T-helper 2 cell treated with Interferon-gamma antibody and Interleukin-4, amounts not matched to agents 100 ng/mL and 5 ng/mL, for 36 hours (primary cell): ENCODE data around the gene CLECL1. TPM values are rescaled to one million over a fixed set of nuclear protein-coding genes. Genes with fewer than 3 reads are reported as not detected.
"Not testable (repeated sequence)": the region's sequence is repeated elsewhere in the genome, so short reads cannot be mapped to it uniquely, and the experiment has no call there.

Experiments used
- intact Hi-C: fragments of 100-400 bp; cut with micrococcal nuclease; formaldehyde crosslinking; loops from one replicate; pipeline ENCODE4 v1.15.1; 2023
- total RNA-seq: library from RNA; stranded (reverse); gene quantifications from 2 replicates; pipeline ENCODE4 v1.2.3, GENCODE V29; 2022

The CLECL1 gene
- total RNA-seq, 1 donor from 2014 or later = 6.5 TPM

DNA sequence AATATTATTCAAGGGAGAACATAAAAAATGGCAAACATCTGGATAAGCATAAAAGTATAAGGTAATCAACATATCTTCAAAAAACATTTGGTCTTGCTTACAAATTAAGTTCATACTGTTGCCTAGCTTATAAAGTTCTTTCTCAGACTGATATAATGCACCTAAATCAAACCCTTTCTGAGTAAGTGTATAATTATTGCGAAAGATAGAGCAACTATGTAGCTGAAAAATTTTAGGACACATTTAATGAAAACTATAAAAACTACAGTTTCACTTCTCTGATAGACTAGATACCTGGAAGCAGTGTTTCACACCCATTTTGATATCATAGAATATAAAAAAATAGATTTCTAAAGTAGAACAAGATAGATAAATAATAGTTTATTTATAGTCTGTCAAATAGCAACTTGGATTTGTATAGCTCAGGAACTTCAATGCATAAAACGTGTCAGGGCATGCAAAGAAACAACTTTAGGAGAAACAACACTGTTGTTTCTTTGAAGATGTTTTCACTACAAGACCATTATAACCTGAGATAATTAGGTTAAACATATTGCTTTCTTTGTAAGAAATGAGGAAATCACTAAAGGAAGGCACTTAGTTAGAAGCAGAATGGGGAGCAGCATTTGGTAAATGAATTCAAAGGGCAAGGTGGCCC is 7.6 kb downstream of the CLECL1 start:
- intact Hi-C loops = no loop called here

DNA sequence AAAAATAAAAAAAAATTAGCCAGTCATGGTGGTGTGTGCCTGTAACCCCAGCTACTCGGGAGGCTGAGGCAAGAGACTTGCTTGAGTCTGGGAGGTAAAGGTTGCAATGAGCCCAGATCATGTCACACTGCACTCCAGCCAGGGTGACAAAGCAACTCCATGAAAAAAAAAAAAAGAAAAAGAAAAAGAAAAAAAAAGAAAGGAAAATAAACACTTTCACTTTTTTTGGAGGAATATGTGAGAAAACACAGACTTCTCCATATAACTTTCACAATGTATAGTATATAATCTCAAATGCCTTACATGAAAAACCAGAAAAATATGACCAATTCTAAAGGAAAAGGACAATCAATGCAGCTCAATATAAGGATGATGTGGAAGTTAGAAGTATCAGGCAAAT is 8.9 kb downstream of the CLECL1 start:
- intact Hi-C loops = no loop called here

DNA sequence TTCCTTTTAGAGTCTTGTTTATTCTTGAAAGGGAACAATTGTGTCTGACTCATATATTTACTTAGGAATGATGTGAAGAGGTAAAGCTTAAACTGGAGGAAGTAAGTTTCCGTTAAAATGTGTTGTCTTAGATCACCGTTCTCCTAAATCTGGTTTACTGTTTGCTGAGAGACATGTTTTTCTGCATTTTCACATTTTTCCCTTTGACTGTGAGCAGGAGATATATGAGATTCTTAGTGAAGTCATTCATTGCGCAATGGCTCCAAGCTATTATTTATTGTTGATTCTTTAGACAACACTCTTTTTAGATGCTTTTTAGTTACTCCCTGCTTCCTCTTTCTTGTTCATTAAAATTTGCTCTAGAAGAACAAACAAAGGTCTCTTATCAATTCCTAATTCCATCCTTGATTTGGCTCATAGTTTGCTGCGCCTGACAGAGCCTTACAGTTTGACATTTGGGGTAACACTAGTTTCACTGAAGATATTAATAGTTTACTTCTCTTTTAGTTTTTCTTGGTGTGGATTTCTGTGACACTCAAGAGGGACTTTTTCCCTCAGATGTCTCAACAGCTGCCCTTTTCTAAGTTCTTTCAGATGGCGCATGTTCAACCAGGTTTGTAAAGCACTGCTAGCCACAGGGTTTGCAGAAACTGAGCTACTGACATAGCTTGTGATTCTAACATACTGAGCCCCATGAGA is 11.4 kb downstream of the CLECL1 start:
- intact Hi-C loops = no loop called here

DNA sequence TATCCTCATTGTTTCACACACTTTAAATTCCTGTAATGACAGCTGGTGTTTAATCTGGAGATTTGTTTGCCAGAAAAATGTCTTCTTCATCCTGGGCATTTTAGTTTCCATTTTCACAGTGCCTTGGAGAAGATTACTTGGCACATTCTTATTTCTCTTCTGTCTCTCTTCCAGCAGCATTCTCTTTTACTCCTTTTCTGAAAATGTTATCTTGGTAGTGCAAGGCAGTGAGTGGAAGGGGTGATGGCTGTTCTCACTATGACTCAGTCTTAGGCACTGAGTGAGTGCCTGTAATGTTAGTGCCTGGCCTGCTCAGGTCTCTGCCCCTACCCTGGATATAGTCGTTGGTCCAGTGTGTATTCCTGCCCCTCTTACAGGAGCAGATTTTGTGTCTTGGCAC is 13.1 kb downstream of the CLECL1 start:
- intact Hi-C loops = no loop called here

DNA sequence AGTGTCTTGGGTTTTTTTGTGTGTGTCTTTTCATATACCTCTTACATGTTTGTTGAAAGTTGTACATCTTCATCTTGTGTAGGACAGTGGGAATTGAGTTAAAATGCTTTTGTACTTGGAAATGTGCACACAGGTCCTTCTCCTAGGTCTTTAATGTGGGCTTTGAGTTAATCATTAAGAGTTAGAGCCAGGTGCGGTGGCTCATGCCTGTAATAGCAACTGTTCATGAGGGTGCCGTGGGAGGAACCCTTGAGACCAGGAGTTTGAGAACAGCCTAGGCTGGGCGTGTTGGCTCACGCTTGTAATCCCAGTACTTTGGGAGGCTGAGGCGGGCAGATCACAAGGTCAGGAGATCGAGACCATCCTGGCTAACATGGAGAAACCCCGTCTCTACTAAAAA is 13.9 kb downstream of the CLECL1 start:
- intact Hi-C loops = no loop called here

DNA sequence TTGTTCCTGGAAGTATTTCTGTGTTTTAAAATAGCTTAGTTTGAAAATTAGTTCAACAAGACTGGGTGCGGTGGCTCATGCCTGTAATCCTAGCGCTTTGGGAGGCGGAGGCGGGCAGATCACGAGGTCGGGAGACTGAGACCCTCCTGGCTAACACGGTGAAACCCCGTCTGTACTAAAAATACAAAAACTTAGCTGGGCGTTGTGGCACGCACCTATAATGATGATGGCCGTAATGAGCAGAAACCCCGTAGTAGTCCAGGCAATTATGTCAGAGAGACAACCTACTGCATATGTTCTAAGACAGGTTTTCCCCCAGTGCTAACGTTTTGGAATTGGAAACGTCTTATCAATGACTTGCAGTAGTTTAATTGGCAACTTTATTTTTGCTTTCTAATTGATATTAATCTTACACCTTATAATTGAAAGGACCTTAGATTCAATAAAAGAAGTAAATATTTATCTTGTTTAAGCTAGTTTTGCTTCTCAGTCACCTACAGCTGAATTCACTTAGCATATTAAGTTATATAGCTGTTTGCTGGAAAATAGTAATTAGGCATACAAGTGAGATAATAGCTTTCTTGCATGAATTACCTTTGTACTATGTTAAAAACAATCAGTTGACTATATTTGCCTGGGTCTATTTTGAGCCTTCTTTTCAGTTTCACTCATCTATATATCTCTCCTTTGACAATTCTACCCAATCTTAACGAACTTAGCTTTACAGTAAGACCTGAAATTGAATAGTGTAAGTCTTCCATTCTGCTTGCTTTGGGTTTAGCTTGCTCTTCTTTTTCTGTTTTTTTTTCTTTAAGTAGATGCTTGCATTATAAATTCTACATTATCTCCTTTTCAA is 15.6 kb downstream of the CLECL1 start:
- intact Hi-C loops = no loop called here

DNA sequence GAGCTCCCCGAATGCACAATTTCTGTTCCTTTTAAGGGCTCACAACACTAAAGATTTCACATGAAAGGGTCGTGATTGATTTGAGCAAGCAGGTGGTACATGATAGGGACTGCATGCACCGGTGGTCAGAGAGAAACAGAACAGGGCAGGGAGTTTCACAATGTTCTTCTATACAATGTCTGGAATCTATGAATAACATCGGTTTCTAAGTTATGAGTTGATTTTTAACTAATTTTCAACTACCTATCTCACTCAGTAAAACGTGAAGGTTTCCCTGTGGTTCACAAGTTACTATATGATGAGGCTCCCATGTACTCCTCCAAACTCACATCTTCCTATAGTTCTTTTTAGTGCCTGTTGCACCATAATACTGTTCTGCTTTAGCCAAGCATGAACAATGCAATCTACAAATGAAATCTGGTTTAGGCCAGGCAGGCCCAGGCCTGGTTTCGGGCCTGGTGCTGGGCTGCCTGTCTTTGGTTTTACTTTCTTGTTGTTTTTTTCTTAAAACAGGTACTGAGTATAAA is 19.8 kb downstream of the CLECL1 start:
- intact Hi-C loops = not testable (repeated sequence)

DNA sequence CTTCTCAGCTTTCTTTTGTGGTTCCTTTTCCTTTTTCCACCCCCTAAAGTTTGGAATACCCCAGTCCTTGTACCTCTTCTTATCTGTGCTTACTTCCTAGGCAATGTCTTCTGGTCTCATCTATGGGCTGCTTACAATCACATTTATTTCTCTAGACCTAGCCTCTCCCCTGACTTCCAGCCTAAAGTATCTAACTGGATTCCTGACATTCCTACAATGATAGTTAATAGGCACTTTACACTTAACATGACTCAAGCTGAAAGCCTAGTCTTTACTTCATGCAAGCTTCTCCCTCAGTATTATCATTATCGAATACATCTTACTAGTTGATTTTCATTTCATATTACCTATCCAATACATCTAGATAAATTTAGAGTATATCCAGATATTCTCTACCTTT is 21.2 kb downstream of the CLECL1 start:
- intact Hi-C loops = no loop called here

DNA sequence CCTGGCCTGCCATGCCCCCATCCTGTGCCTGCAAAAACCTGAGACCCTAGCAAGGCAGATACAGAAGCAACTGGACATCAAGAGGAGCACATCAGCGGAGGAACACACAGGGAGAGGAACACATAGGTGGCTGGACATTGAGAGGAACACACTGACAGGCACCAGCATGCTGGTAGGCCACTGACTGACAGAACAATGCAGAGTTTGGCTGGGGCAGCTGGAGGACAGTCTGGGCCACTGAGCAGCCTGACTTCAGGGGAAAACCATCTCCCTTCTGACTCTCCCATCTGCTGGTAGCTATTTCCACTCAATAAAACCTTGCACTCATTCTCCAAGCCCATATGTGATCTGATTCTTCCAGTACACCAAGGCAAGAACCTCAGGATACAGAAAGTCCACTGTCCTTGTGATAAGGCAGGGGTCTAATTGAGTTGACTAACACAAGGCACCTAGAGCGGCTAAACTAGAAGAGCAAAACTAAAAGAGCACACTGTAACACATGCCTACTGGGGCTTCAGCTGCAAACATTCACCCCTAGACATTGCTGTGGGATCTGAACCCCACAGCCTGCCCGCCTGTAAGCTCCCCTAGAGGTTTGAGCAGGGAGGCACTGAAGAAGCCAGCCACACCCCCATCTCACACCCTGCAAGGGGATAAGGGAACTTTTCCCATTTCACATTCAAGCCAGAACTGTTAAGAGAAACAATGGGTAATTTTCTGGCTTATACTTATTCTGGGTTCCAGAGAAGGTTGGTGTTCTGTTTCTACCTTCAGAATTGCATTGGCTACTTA is 22.1 kb downstream of the CLECL1 start:
- intact Hi-C loops = no loop called here

DNA sequence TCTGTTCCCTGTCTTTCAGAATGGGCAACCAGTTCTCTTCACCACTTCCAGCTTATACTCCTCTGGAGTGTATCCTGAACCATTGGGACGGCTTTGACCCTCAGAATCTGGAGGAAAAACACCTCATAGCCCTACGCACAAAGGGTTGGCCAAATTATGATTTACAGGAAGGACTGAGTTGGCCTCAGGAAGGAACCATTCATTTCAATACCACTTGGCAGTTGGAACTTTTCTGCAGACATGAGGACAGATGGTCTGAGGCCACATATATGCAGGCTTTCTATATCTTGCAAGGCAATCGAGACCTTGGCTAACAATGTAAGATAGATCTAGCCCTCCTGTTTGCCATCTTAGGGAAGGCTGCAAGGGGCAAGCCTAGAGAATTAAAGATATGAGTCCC is 24.0 kb downstream of the CLECL1 start:
- intact Hi-C loops = loop anchor here (1.0 to 10.0 kb wide), 4 partner anchors 33 to 374 kb away; no protein-coding TSS in a partner anchor

DNA sequence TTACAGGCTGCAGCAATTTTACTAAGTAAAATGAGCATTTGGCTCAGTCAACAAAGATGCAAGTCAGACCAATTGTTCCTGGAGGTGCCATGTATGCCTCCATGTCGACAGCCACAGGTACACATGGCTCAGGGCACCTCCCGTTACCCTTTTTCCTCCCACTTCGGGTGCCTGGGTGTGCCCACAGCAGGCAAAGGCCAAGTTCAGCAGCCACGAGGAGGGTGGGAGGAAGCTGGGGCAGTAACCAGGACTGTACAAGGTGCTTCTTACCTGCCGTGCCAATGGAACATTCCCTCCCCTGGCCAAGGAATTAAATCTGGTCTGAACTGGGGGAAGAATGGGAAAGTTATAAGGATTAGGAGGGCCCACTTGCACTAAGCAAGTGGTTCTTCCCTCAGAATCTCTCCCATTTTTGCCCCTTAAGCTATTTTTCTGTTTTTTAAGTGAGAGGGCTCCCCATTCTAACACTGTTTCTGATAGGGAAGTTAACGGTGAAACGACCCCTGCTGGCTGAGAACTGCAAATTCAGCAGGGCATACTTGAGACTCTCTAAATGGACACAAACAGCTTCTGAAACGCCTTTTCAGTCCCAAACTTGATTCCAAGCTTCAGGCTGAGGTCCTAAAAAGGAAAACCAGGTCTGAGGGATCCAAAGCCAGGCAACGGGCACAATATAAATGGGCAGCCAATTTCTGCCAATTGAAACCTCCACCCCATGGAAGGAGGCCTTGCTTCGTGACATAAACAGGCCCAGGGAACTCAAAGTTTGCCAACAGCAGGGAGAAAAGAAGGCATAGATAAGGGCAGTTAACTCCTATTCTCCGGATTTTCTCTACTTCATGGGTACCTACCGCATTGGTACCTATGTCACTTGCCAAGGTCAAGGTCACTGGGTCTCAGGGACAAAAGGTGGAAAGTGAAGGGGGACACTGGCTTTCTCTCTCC is 24.8 kb downstream of the CLECL1 start:
- intact Hi-C loops = loop anchor here (1.0 to 10.0 kb wide), 5 partner anchors 33 to 373 kb away; no protein-coding TSS in a partner anchor

DNA sequence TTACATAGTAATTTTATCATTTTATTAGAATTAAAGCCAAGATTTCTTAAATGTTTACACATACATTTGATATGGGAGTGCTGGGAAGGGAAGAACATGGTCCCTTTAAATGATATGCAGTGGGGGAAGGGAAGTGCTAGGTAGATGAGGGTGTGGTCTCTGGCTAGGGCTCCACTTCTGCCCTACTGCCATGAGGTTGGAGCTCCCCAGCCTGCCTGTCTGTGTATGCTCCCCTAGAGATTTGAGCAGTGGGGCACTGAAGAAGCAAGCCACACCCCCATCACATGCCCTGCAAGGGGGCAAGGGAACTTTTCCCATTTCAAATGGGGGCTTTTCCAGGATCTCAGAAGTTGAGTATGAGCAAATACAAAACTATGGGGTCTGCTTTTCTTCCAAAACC is 25.5 kb downstream of the CLECL1 start:
- intact Hi-C loops = loop anchor here (2.0 to 10.0 kb wide), 3 partner anchors 33 to 373 kb away; no protein-coding TSS in a partner anchor

DNA sequence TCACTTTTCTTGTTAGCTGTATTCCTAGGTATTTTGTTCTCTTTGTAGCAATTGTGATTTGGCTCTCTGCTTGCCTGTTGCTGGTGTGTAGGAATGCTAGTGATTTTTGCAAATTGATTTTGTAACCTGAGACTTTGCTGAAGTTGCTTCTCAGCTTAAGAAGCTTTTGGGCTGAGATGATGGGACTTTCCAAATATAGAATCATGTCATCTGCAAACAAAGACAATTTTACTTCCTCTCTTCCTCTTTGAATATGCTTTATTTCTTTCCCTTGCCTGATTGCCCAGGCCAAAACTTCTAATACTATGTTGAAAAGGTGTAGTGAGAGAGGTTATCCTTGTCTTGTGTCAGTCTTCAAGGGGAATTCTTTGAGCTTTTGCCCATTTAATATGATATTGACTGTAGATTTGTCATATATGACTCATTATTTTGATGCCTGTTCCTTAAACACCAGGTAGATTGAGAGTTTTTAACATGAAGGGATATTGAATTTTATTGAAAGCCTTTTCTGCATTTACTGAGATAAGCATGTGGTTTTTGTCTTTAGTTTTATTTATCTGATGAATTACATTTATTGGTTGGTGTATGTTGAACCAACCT is 26.7 kb downstream of the CLECL1 start:
- intact Hi-C loops = loop anchor here (2.0 to 10.0 kb wide), 3 partner anchors 31 to 371 kb away; no protein-coding TSS in a partner anchor

DNA sequence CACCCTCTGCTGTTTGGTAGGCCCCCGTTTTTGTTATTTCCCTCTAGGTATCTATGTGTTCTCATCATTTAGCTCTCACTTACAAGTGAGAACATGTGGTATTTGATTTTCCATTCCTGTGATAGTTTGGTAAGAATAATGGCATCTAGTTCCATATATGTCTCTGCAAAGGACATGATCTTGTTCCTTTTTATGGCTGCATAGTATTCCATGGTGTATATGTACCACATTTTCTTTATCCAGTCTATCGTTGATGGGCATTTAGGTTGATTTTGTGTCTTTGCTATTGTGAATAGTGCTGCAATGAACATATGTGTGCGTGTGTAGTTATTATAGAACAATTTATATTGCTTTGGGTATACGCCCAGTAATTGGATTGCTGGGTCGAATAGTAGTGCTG is 28.3 kb downstream of the CLECL1 start:
- intact Hi-C loops = loop anchor here (10.0 kb wide), 1 partner anchor 370 kb away; no protein-coding TSS in a partner anchor

DNA sequence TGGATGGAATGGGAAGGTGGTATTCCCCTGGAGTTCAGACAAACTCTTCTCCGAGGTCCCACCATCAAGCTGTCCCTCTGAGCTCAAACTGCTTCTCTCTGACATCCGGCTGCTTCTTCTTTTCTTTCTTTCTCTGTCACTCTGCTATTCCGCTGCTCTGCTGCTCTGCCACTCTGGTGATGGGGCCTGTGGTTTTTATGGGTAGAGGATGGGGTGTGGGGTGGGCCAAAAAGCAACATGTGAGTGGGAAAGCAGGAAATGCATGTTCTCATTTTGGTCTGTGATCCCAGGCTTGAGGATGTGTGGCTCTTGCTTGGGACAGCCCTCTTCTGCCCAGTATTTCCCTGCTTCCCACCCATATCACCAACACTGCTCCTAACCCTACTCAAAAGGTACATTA is 30.6 kb downstream of the CLECL1 start:
- intact Hi-C loops = loop anchor here (10.0 kb wide), 1 partner anchor 367 kb away; no protein-coding TSS in a partner anchor

DNA sequence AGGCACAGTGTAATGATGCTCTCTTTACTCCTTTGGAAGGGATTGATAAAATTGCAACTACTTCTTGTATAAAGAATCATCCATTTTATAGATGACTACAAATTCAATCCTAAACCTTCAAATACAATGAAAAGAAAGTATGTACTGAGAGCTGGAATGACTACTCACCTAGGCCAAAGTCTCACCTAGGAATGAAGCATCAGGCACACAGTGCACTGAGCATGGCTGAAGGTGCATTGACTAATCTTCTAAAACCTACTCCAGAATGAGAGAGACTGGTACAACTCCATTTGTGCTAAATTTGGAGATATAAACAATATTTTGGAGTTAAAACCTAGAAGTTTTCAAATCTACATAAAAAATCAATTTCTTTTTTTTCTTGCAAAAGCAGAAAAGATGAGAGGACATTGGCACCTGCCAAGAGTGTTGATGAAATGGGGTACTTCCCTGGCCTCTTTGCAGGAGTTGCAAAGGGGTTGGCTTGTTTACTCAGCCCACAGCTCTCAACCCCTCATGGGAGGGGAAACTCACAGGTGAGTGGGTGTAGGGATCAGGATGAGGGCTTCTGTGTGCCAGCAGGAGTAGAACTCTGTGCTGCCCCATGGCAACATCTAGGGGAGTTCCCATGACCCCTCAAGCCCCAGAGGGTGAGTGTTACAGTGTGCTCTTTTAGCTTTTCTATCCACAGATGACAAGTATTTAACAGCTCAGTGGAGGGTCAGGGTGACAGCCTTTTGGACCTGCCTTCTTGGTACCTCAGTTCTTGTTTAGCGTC is 31.3 kb downstream of the CLECL1 start:
- intact Hi-C loops = loop anchor here (10.0 kb wide), 1 partner anchor 367 kb away; no protein-coding TSS in a partner anchor

DNA sequence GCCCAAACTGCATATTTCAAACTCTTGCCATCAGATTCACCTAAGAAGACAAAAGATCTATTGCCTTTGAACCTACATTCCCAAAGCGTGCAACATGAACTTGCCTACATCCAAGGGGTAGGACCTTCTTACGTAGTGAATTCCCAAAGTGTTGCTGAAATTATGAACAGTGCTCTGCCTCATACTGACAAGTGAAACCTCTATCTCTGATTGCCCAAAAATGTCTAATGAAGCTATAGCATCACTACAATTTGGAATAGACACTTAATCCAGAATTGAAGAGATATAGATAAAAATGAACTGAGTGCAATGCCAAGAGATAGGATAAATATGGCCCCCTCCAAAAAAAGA is 32.3 kb downstream of the CLECL1 start:
- intact Hi-C loops = loop anchor here (10.0 kb wide), 1 partner anchor 366 kb away; no protein-coding TSS in a partner anchor

DNA sequence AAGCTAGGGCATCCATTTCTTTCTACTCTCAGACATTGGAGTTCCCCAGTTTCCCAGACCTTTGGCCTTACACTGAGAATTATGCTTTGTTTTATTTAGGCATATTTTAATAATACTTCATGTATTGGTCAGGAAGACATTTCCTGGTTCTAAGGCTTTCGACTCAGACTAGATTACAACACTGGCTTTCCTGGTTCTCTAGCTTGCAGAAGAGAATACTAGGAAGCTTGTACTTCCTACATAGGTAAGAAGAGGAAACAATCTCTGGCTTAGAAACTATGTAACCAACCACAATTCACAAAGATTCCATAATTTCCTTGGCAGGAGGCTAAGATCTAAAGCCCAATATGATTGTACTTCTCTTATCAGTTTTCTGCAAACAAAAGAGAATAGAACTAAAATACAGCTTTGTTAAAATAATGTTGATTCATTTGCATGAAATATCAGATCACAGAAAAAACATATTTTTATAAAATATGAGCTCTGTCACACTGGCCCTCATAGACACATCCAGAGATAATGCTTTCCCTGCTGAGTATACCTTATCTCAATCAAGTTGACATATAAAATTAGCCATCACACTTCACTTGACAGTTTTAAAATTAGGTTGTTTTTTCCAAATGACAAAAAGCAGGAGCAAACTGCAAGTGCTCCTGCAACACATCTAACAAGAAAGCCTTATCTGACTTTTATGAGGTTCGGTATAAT is 32.8 kb downstream of the CLECL1 start:
- intact Hi-C loops = loop anchor here (10.0 kb wide), 1 partner anchor 365 kb away; no protein-coding TSS in a partner anchor
